Ovary (tissue), 3 donors: ENCODE measurements around the gene NPAS3.

ENCODE experiments used
- CTCF ChIP-seq, 3 donors: fragments of 450-650 bp in 2 of 3; fragments of 200-600 bp in 1 of 3; IDR thresholded peaks; one replicate each; pipeline versions ENCODE4 v1.5.1 to v1.8.0; 2016 to 2022; ENCODE audit warnings: antibody characterized with exemption in 3 of 3, mild to moderate bottlenecking in 1 of 3
- EP300 ChIP-seq: sonication (generic); formaldehyde crosslinking; IDR thresholded peaks from one replicate; pipeline ENCODE4 v1.6.1; 2017; ENCODE audit warnings: antibody characterized with exemption
- POLR2A ChIP-seq: fragments of 450-650 bp; IDR thresholded peaks from one replicate; pipeline ENCODE4 v1.6.1; 2017; ENCODE audit warnings: antibody characterized with exemption, mild to moderate bottlenecking, moderate library complexity
- donor health status: DM: no; HTN: no; CAD: no.

- TF ChIP-seq POLR2A (no peak), EP300 (no peak), CTCF (IDR thresholded peaks at IDR 0.05) (no peak)
Observed at GRCh38 chr14:33184587-33184986, 245.9 kb downstream of the NPAS3 start.
